Measurements from ENCODE around the gene ATG16L2.
"Not testable (repeated sequence)": the region's sequence is repeated elsewhere in the genome, so short reads cannot be mapped to it uniquely, and the experiment has no call there.

The ATG16L2 gene

DNA sequence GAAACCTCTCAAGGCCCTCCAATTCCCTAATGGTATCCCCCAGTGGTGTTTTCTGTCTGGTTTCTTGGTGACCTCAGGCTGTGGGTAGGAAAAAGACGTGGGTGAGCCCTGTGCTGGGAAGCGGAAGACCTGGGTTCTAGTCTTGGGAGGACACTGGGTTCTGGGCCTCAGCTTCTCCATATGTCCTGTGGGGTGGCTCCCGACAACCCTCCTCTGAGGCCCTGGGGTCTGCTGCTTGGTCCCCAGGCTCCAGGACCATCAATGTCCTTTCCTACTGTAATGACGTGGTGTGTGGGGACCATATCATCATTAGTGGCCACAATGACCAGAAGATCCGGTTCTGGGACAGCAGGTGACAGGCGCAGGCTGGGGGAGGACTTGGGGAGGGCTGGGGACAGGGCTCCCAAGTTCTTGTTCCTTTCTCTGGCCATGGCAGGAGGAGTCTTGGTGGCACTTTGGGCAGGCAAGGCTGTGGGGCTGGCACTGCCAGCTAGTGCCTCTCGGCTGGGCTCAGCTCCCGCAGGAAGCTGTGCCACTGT lies 12.8 kb downstream of the ATG16L2 start:
- DNase-seq = no peak

DNA sequence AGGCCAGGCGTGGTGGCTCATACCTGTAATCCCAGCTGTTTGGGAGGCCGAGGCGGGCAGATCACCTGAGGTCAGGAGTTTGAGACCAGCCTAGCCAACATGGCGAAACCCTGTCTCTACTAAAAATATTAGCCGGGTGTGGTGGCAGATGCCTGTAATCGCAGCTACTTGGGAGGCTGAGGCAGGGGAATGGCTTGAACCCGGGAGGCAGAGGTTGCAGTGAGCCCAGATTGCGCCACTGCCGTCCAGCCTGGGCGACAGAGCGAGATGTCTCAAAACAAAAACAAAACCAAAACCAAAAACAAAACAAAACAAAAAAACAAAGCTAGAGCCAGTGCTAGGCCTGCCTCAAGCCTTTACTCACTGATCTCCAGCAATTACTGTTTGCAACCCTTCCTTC lies 13.4 kb downstream of the ATG16L2 start:
- DNase-seq = not testable (repeated sequence)

DNA sequence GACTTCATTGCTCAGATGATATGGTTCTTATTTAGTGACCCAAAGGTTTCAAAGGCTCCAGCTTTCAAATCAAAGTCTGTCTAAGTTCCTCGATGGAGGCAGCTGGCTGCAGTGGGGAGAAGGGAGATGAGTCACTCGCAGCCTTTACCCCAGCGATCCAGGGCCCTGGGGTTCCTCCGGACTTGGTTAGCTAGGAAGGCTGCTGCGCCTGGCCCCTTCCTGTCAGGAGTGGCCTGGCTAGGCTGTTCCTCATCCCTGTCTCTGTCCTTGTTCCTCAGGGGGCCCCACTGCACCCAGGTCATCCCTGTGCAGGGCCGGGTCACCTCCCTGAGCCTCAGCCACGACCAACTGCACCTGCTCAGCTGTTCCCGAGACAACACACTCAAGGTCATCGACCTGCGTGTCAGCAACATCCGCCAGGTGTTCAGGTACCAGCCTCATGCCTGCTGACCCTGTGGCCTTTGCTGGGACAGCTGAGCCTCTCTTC lies 13.9 kb downstream of the ATG16L2 start:
- DNase-seq = no peak

DNA sequence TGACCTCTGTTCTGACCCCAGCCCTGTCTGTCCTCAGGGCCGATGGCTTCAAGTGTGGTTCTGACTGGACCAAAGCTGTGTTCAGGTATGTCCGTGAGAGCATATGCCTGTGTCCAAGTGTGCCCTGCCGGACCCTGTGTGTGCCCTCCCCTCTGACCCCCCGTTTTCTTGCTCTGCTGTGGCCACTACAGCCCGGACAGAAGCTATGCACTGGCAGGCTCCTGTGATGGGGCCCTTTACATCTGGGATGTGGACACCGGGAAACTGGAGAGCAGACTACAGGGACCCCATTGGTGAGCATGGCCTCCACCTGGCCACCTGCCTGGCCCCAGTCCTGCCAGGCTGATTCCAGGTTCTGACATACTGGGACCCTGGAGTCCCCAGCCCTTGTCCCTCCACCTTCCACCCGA lies 14.5 kb downstream of the ATG16L2 start:
- no peak for DNase-seq

DNA sequence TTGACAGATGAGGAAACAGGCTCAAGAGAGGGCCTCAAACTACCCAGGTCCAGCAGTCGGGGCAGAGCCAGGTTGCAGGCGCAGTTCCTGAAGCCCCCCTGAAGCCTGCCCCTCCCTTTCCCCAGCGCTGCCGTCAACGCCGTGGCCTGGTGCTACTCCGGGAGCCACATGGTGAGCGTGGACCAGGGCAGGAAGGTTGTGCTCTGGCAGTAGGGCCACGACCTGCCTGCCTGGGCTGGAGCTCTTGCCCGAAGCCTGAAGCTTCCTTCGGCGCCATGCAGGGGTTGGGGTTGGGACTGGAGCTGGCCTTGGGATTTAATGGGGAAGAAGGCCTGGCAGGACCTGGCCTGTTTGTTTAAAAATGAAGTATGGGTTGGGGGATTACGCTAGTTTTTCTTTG lies 15.0 kb downstream of the ATG16L2 start:
- DNase-seq = no peak

DNA sequence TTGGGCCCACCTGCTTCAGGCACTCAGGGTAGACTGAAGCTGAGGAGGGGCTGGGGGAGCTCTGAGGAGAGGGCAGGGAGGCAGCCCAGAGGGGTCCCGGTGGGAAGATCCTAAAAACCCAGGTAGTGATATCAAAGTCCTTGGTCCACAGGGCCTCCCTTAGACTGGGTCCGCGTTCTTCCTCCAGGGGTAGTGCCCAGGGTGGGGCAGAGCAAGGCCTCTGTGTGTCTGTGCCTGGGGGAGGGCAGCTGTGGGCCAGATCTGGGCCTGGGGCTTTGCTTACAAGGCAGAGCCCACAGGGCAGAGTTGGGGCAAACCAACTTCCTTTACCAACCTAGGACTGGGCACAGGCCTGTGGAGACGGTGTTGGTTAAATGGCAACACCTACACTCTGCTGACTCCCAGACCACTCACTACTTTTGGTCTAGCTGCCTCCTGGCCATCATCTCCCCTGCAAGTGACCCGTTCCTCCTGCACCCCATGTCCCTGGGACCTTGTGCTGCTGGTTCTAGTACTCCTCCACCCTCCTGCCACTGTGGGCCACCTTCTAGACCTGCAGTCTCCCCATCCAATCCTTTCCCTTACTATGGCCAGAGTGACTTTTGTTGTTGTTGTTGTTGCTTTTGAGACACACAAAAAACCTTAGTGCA lies 15.8 kb downstream of the ATG16L2 start:
- DNase-seq = no peak

DNA sequence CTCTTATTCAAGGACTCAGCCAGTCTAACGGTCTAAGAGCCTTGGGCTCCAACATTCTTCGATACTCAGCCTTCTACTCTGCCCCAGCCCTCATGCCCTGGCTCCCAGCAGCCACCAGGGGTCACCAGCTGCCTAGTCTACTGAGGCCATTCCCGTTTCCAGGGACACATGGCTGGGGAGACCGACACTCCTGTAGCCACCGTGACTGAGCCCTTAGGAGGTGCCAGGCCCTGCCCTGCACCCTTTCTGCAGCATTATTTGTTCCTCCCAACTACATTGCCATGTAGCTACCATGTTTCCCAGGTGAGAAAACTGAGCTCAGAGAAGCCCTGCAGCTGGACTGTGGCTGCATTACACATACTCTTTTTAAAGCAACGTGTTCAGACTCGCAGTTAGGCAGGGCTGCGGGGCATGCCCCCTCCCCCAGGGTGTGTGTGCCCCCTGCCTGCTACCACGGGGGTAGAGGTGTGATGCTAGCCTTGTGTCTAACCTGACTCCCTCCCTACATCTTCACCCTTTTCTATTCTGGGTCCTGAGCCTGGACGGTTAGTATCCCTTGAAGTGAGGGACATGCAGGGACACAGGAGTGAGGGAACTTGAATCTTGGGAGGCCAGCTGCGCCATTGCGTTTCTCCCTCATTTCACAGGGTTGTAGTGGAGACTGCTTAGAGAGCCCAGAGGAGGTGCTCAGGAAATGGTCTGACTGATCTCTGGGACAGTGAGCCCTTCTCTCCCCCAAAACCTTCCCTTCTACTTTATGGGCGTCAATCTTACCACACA lies 17.5 kb downstream of the ATG16L2 start:
- peak; percentile 54 for DNase-seq

DNA sequence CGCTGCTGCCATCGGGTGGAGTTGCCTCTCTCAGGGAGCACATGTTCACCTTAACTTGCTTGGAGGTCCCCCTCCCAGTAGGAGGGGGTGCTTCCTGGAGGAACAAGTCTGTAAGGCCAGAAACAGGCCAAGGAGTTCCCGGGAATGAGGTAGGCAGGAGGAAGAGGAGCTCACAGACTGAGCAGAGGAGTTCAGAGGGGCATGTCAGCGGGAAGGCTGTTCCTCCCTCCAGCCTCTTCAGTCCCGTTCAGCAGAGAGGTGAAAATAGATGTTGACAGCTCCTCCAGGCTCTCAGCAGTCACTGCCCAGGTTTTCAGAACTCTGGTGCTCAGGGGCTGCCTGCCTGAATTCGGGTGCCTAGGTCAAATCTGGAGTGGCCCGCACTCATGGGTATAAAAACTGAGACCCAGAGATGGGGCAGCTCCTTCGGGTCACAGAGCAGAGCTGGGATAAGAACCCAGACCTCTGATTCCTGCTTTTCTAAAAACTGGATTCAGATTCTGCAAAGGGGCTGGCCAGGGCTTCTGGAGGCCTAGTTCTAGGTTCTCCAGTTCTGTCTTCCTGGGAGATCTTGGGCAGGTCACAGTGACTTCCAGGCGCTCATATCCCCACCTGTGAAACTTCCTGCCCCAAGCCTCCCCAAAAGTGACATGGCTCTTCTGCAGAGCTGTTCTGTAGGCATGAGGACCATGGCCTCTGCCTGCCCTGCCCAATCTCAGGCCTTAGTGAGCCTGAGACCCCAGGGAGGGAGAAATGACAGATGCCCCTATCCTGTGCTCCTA lies 18.3 kb downstream of the ATG16L2 start:
- no peak for DNase-seq

DNA sequence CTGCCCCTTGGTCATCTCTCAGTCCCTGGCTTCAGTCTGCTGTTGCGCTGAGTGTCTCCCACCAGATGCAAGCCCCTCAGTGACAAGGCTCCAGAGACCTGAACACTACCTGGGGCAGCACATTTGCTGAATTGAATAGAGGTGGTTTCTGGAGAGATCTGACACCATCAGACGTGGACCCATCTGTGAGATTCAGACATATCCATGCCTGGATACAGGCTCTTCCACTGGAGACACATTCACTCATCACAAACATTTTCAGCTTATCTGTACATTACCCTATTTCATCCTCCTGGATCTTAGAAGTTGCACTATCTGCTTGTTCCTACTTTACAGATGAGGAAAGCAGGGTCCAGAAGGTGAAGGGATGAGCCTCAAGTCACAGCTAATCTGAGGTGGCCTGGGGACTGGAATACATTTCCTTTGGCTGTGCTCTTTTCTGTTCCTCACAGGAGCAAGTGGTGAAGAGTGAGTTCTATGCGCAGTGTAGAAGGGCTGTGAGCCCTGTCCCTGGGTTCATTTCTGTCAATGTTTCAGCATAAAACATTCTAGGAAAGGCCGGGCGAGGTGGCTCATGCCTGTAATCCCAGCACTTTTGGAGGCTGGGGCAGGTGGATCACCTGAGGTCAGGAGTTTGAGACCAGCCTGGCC lies 19.0 kb downstream of the ATG16L2 start:
- DNase-seq = no peak

DNA sequence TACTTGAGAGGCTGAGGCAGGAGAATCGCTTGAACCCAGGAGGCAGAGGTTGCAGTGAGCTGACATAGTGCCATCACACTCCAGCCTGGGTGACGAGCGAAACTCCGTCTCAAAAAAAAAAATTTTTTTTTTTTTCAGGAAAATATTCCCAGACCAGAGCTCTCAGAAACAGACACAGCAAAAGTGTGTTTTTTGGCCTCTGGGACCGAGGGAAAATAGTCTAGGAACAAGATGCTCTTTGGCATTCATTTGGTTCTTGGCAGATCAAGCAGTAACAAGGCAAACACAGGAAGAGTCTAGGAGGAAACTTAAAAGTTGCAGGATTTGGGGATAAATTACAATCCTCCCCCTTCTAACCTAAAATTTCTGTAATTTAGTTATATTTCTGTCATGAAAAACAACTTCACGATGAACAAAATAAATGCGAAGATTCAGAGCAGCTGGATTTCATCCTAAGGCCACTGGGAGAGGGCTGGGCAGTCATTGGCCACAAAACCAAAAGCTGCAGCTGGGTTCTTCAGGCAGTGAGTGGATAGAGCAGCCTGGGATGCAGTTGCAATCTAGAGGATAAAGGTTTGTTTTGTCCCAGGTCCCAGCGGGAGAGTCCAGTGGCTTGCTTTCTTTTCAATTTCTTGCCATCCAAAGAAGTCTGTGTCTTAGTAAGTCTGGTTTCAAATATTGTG lies 19.7 kb downstream of the ATG16L2 start:
- no peak for DNase-seq

DNA sequence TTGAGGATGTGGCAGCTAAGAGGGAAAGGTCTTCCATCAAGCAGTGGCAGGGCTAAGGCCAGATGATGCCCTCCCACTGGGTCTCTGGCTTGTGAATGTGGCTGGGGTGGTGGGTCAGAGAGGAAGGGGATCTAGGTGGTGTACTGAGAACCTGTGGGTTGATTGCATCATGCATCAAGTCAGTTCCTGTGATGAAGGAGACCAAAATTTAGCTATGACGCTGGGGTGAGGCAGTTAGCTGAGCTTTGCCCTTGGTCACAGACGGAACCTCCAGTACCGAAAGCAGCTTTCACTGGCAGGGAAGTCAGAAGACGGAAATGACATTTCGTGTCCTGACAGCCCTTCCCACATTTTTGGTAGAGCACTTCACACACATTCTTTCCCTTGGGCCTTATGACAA lies 20.7 kb downstream of the ATG16L2 start:
- DNase-seq = no peak

DNA sequence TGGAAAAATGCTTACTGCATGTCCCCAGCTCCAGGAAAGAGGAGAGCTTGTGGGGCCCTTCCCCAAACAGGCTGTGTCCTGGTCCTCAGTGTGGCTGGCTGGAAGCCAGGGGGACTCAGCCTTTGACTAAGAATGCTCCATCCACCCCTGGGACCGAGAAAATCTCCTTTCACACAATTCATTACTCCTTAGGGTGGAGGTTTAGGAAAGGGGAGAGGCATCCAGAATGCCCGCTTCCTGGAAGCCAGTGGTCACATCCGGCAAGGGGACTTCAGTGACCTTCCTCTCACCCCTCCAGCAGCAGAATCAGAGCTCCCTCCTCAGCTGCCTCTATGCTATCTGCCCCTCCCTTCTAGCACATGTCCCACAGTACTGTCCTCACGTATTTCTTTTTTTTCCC lies 21.9 kb downstream of the ATG16L2 start:
- DNase-seq = no peak

DNA sequence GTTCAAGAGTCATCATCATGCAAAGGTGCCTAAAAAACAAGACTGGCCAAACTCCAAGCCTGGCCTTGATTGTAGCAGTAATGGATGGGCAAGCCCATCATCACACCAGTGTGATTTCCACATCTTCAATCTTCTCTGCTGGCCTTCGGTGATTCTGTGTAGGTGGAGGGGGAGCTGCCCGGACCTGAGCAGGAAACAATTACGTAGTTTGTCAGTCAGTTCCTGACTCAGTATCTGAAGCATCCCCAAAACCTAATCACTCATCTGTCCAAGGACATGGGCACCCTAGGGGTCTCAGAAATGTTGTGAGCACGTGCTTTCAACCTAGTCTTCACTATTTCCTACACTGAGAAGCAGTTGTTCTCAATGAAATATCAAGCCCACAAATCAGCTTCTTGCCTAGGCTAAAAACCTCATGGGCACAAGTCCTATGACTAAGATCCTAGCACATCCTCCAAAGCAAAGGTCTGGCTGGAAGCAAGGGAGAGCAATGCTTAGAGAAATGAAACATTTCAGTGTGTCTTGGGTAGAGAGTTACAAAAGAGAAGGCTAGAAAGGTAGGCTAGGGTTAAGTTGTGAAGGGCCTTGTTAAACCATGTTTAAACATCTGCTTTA lies 24.6 kb downstream of the ATG16L2 start:
- DNase-seq = no peak

DNA sequence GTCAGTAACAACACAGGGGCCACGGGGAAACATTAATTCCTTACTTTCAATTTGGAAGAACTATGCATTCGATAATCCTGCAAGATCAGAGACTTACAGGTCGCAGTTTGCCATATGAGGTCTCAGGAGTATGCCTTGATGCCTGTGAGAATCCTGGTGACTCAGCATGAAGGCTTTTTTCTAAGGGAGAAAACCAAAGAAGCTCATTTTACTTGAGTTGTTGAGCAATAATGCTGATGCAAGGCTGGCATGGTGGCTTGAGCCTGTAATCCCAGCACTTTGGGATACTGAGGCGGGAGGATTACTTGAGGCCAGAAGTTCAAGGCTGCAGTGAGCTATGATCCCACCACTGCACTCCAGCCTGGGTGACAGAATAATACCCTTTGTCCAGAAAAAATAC lies 26.6 kb downstream of the ATG16L2 start:
- no peak for DNase-seq

DNA sequence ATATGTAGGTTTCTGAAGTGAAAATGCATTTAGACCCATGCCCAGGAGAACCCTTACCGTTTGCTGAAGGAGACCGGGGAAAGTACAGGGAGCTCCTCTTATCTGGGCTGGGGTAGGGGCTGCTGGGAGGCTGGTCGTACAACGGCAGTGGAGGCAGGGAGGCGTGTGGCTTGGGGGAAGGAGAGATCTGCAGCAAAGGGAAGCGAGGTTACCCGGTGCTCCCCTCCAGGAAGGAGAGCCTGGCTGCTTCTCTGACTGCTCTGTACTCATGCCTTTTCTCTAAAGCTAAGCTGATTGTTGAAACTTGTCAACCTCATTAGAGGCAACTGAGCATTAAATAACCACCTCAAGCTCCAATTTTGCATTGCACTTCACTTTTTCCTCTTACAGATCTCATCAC lies 27.2 kb downstream of the ATG16L2 start:
- DNase-seq = no peak

DNA sequence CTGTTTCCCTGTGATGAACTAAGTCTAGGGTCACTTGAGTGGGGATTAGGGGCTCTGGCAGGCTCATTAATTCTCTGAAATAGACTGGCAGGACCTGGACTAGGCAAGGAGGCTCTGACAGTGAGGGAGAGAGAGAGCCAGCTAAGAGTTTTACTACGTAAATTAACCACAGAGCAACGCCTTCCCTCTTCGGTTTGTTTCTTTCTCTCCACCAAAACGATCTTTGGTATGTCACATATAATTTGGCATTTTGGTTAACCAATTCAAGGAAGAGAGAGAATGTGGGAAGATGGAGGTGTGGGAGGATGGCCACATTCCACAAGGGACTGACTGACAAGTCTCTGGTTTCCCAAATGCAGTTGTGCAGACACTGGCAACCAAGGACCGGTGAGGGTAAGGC lies 27.9 kb downstream of the ATG16L2 start:
- no peak for DNase-seq

DNA sequence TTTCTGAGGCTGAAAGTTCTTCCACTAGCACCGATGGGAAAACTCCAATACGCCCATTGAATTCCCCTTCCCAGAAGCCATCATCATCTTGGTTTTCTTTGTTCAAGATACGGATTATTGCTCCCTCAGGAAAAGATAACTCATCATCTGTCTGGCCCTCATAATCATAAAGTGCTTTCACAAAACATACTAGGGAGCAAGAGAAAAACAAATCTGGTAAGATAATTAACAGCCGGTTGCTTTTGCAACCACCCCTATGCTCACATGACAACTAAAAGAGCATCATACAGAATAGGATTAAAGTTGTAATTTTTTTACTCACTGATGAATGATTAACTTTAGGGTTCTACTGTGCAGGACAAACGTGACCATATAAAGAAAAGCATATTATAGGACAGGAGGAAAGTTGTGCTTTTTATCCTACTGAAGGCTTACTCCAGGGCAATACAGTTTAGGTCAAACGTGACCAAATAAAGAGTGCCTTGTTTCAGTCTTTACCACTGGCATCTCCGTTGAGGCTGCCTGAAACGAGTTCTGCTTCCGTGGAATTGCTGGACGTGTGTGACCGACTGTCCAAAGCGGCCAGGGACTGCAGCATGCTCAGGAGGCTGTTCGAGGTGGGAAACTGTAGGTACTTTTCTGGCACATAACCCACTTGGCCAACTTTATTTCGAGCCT lies 28.6 kb downstream of the ATG16L2 start:
- no peak for DNase-seq

DNA sequence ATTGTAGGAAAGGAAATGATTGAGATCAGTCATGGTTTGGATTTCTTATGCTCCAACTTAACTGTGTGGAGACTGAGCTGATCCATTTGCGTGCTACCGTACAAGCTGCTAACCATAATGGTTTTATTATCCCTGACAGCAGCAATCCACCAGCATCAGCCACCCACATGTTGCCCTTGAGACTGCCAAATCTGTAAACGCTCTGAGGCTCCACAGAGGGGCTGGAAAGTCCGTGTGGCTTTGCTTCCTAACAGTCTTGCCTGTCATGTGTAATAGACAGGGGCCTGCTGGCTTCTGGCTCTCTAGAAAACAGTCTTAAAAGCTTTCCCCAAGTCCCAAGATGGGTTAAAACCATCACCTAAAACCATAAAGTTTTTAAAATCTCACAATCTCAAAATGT lies 30.1 kb downstream of the ATG16L2 start:
- no peak for DNase-seq

DNA sequence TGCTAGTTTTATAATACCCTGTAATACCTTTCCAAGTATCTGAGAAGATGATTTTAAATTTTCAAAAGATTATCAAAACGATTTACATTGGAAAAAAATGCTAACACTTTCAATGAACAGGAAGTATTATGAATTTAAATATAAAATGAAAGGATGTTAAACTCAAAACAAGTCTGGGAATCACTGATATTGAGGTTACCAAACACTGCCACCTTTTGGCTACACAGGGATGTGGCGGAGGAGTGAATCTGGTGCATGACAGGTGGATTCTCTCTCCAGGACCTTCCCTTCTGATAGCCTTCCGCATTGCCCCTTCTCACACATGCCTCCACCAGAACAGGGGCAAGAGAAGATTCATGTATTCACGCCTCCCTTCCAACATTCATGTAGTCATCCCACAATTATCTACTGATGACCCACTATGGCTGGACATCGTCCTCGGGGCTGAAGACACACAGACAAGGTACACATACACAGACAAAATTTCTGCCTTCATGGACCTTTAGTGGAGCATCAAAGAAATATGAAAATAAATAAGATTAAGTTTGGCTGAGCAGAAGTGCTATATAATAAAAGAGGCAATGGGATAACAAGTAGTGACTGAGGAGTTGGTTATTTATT lies 34.7 kb downstream of the ATG16L2 start:
- peak; percentile 9 for DNase-seq

DNA sequence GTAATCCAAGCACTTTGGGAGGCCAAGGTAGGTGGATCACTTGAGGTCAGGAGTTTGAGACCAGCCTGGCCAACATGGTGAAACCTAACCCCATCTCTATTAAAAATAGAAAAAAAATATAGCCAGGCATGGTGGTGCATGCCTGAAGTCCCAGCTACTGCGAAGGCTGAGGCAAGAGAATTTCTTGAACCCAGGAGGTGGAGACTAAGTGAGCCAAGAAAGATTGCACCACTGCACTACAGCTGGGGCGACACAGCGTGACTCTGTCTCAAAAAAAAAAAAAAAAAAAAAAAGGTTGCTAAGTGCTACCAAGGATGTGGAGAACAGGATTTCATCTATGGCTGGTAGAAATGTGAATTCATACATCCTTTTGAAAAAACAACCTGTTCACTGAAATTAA lies 36.6 kb downstream of the ATG16L2 start:
- no peak for DNase-seq

DNA sequence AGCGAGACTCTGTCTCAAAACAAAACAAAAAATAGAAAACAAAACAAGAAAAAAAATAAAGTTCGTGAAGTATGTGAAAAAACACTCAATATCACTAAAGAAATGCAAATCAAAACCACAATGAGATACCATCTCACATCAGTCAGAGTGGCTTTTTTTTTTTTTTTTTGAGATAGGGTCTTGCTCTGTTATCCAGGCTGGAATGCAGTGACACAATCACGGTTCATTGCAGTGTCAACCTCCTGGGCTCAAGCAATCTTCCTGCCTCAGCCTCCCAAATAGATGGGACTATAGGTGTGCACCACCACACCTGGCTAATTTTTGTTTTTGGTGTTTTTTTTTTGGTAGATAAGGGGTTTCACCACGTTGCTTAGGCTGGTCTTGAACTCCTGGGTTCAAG lies 37.5 kb downstream of the ATG16L2 start:
- no peak for DNase-seq

Data from NCI-H1436 (cell line).